GM12874 (cell line): ENCODE results near the gene CCDC149.

Experiments used
- TF ChIP-seq, protein P1 (sequence below): IDR thresholded peaks from 2 replicates; pipeline ENCODE4 v1.5.1; 2011; ENCODE audit warnings: low read depth, mild to moderate bottlenecking, control low read depth, low read length, moderate library complexity; ENCODE audit not compliant: insufficient read depth

Gene CCDC149

GRCh38 chr4:24835696-24836095, 77.1 kb downstream of the CCDC149 start:
- TF ChIP-seq, protein P1, sequence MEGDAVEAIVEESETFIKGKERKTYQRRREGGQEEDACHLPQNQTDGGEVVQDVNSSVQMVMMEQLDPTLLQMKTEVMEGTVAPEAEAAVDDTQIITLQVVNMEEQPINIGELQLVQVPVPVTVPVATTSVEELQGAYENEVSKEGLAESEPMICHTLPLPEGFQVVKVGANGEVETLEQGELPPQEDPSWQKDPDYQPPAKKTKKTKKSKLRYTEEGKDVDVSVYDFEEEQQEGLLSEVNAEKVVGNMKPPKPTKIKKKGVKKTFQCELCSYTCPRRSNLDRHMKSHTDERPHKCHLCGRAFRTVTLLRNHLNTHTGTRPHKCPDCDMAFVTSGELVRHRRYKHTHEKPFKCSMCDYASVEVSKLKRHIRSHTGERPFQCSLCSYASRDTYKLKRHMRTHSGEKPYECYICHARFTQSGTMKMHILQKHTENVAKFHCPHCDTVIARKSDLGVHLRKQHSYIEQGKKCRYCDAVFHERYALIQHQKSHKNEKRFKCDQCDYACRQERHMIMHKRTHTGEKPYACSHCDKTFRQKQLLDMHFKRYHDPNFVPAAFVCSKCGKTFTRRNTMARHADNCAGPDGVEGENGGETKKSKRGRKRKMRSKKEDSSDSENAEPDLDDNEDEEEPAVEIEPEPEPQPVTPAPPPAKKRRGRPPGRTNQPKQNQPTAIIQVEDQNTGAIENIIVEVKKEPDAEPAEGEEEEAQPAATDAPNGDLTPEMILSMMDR: no peak

- TF ChIP-seq, protein P1: no peak
These were observed 81.2 kb downstream of the CCDC149 start for GRCh38 chr4:24831637-24832036.

DNA sequence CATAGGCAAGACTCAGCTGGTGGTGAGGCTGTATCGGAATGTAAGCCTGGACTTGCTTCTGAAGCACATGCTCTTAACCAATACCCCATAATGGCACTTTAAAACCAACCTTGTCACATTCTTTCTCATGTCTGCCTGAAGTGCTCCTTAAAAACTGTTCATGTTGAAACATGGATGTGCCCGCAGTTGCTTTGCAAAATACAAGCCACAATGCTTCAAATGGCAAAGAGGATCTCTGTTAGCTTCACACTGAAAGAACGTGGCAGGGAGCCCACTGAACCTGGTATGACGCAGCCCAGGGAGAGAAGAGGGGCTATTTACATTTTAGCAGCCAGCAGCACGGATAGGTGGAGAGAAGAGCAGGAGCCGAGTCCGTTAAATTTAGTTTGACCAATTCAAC, 88.1 kb downstream of the CCDC149 start:
- TF ChIP-seq, protein P1: no peak

GRCh38 chr4:24820541-24820940, 92.3 kb downstream of the CCDC149 start:
- TF ChIP-seq, protein P1: no peak

- TF ChIP-seq, protein P1: no peak
These were observed 96.0 kb downstream of the CCDC149 start for GRCh38 chr4:24816797-24817196.

GRCh38 chr4:24813732-24814131, 99.1 kb downstream of the CCDC149 start:
- TF ChIP-seq, protein P1: no peak

DNA sequence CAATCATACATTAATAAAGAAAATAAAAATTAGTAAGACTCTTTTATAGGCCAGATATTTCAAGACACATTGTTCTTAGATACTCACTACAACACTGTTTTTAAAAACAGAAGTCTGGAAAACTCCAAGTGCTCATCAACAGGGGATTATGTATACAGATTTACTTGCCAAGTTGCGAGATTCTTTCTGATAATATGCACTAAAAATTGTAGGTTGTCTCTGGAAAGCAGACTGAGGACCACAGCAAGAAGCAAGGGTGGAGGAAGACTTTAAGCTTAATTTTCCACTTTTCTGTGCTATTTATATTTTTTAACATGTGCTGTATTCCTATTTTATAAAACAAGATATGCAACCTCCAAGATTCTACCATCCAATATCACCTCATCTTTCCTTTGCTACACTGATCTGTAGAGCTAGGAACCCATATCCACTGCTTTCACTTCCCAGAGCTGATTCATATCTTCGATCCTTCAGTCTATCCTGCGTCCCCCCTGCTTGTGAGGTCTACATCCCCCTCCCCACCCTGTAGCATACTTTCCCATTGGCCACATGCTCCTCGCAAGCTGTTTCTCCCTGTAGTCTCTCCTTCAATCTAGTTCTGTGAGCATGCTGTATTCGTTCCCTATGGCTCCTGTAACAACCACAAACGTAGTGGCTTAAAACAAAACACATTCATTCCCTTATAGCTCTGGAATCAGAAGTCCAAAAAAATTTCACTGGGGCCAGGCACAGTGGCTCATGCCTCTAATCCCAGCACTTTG, 101.8 kb downstream of the CCDC149 start:
- TF ChIP-seq, protein P1: no peak
